ENCODE measurements around the gene ZNF214.
"Not testable (repeated sequence)": the region's sequence is repeated elsewhere in the genome, so short reads cannot be mapped to it uniquely, and the experiment has no call there.

Gene ZNF214

GRCh38 chr11:6988506-6988905 is 31.6 kb downstream of the ZNF214 start:
- no peak for DNase-seq (ENCODE audit: low read depth in 2 of 2)

- no peak for DNase-seq (ENCODE audit: low read depth in 2 of 2)
Observed at GRCh38 chr11:6986487-6986886, 33.7 kb downstream of the ZNF214 start.

GRCh38 chr11:6979365-6979764 is 40.8 kb downstream of the ZNF214 start:
- DNase-seq (ENCODE audit: low read depth in 2 of 2): no peak

GRCh38 chr11:6969854-6970253 is 50.3 kb downstream of the ZNF214 start:
- not testable (repeated sequence) for DNase-seq (ENCODE audit: low read depth in 2 of 2)

- DNase-seq (ENCODE audit: low read depth in 2 of 2): no peak
Observed at GRCh38 chr11:6968816-6969215, 51.3 kb downstream of the ZNF214 start.

- no peak for DNase-seq (ENCODE audit: low read depth in 2 of 2)
Observed at GRCh38 chr11:6962673-6963072, 57.5 kb downstream of the ZNF214 start.

GRCh38 chr11:6962141-6962540 is 58.0 kb downstream of the ZNF214 start:
- no peak for DNase-seq (ENCODE audit: low read depth in 2 of 2)

GRCh38 chr11:6954248-6954647 is 65.9 kb downstream of the ZNF214 start:
- DNase-seq (ENCODE audit: low read depth in 2 of 2): not testable (repeated sequence)
